HEK293 (cell line): ENCODE results near the gene BTBD18.

Source experiments
- CTCF ChIA-PET: fragments of 350-600 bp; formaldehyde crosslinking; extraction: SDS; loops from one replicate; lab custom pipeline; 2021; ENCODE audit warnings: antibody characterized with exemption; lab: Yijun Ruan, JAX
- POLR2A ChIA-PET: fragments of 300-600 bp; formaldehyde crosslinking; extraction: SDS; loops from one replicate; lab custom pipeline; 2020; ENCODE audit warnings: antibody characterized with exemption, inconsistent platforms; lab: Yijun Ruan, JAX
- H3K27ac ChIP-seq: fragments of 200-500 bp; sonication (Bioruptor generic); 2 replicates; pipeline ENCODE4 v1.5.1; 2014; ENCODE audit warnings: low read depth, low read length, control low read depth, inconsistent platforms; ENCODE audit errors: extremely low read depth
- H3K36me3 ChIP-seq, 2 experiments: fragments of 200-500 bp in 1 of 2; sonication (Bioruptor generic) in 1 of 2; 1 replicate in 1 of 2; 2 replicates in 1 of 2; pipeline ENCODE4 v1.5.1; 2014 to 2017; ENCODE audit warnings: inconsistent platforms in 2 of 2, low read length in 2 of 2; ENCODE audit not compliant: control insufficient read depth in 2 of 2, insufficient read depth in 1 of 2
- H3K4me1 ChIP-seq: fragments of 200-500 bp; sonication (Bioruptor generic); 2 replicates; pipeline ENCODE4 v1.5.1; 2014; ENCODE audit warnings: mild to moderate bottlenecking, low read length, inconsistent platforms; ENCODE audit not compliant: control insufficient read depth, insufficient read depth
- H3K4me3 ChIP-seq: 2 replicates; pipeline ENCODE4 v1.5.1; 2011; ENCODE audit warnings: low read depth, mild to moderate bottlenecking, control low read depth, low read length, moderate library complexity
- H3K9me3 ChIP-seq: fragments of 200-500 bp; sonication (Bioruptor generic); 2 replicates; pipeline ENCODE4 v1.5.1; 2014; ENCODE audit warnings: low read depth, low read length, inconsistent platforms; ENCODE audit not compliant: control insufficient read depth, insufficient read depth
- BCL11A ChIP-seq: fragments of 450-650 bp; formaldehyde crosslinking; IDR thresholded peaks from 2 replicates; pipeline ENCODE4 v1.5.1; 2016; ENCODE audit warnings: low read depth, missing biosample characterization, missing genetic modification characterization
- MEIS1 ChIP-seq: sonication (generic); formaldehyde crosslinking; IDR thresholded peaks from 2 replicates; pipeline ENCODE4 v1.8.1; 2022; ENCODE audit warnings: missing genetic modification reagents, mild to moderate bottlenecking, borderline replicate concordance
- SP7 ChIP-seq: fragments of 450-650 bp; formaldehyde crosslinking; IDR thresholded peaks from 2 replicates; pipeline ENCODE4 v1.5.1; 2016; ENCODE audit warnings: missing biosample characterization, missing genetic modification characterization
- WT1 ChIP-seq: fragments of 450-650 bp; formaldehyde crosslinking; IDR thresholded peaks from 2 replicates; pipeline ENCODE4 v1.5.1; 2016; ENCODE audit warnings: missing biosample characterization, missing genetic modification characterization
- ZBTB21 ChIP-seq: fragments of 450-650 bp; formaldehyde crosslinking; IDR thresholded peaks from 2 replicates; pipeline ENCODE4 v1.5.1; 2017; ENCODE audit warnings: missing biosample characterization, missing genetic modification characterization
- ZFHX2 ChIP-seq: fragments of 450-650 bp; formaldehyde crosslinking; conservative IDR thresholded peaks from 2 replicates; pipeline ENCODE4 v1.5.1; 2016; ENCODE audit warnings: missing biosample characterization, missing genetic modification characterization
- ZFP3 ChIP-seq: fragments of 450-650 bp; formaldehyde crosslinking; IDR thresholded peaks from 2 replicates; pipeline ENCODE4 v1.5.1; 2016; ENCODE audit warnings: low read depth, missing biosample characterization, missing genetic modification characterization
- ZNF174 ChIP-seq: fragments of 450-650 bp; formaldehyde crosslinking; IDR thresholded peaks from 2 replicates; pipeline ENCODE4 v1.5.0; 2017; ENCODE audit warnings: missing biosample characterization, mild to moderate bottlenecking, missing genetic modification characterization
- ZNF202 ChIP-seq: fragments of 450-650 bp; formaldehyde crosslinking; IDR thresholded peaks from 2 replicates; pipeline ENCODE4 v1.5.1; 2016; ENCODE audit warnings: missing biosample characterization, missing genetic modification characterization, borderline replicate concordance
- ZNF24 ChIP-seq: fragments of 450-650 bp; formaldehyde crosslinking; IDR thresholded peaks from 2 replicates; pipeline ENCODE4 v1.5.1; 2016; ENCODE audit warnings: missing biosample characterization, missing genetic modification characterization
- ZNF274 ChIP-seq, 2 experiments: fragments of 200-500 bp in 1 of 2; fragments of 450-650 bp in 1 of 2; sonication (Bioruptor generic) in 1 of 2; formaldehyde crosslinking in 1 of 2; IDR thresholded peaks; 2 replicates each; pipeline versions ENCODE4 v1.5.1 to v1.6.1; 2014 to 2016; ENCODE audit warnings: borderline replicate concordance in 1 of 2, inconsistent platforms in 1 of 2, low read length in 1 of 2, missing biosample characterization in 1 of 2, missing genetic modification characterization in 1 of 2
- ZNF747 ChIP-seq: fragments of 450-650 bp; formaldehyde crosslinking; IDR thresholded peaks from 2 replicates; pipeline ENCODE4 v1.5.1; 2016; ENCODE audit warnings: missing biosample characterization, missing genetic modification characterization
- TF ChIP-seq, protein P1 (sequence below): fragments of 450-650 bp; formaldehyde crosslinking; IDR thresholded peaks from 2 replicates; pipeline ENCODE4 v1.5.1; 2016; ENCODE audit warnings: missing biosample characterization, missing genetic modification characterization
- TF ChIP-seq, protein P2 (sequence below): fragments of 450-650 bp; formaldehyde crosslinking; IDR thresholded peaks from 2 replicates; pipeline ENCODE4 v1.5.1; 2016; ENCODE audit warnings: missing biosample characterization, missing genetic modification characterization, borderline replicate concordance
- TF ChIP-seq, protein P3 (sequence below): fragments of 450-650 bp; formaldehyde crosslinking; IDR thresholded peaks from 2 replicates; pipeline ENCODE4 v1.5.1; 2016; ENCODE audit warnings: missing biosample characterization, missing genetic modification characterization, borderline replicate concordance
- TF ChIP-seq, protein P4 (sequence below): fragments of 450-650 bp; formaldehyde crosslinking; IDR thresholded peaks from 2 replicates; pipeline ENCODE4 v1.5.1; 2016; ENCODE audit warnings: missing biosample characterization, missing genetic modification characterization, low read depth

Gene BTBD18

DNA sequence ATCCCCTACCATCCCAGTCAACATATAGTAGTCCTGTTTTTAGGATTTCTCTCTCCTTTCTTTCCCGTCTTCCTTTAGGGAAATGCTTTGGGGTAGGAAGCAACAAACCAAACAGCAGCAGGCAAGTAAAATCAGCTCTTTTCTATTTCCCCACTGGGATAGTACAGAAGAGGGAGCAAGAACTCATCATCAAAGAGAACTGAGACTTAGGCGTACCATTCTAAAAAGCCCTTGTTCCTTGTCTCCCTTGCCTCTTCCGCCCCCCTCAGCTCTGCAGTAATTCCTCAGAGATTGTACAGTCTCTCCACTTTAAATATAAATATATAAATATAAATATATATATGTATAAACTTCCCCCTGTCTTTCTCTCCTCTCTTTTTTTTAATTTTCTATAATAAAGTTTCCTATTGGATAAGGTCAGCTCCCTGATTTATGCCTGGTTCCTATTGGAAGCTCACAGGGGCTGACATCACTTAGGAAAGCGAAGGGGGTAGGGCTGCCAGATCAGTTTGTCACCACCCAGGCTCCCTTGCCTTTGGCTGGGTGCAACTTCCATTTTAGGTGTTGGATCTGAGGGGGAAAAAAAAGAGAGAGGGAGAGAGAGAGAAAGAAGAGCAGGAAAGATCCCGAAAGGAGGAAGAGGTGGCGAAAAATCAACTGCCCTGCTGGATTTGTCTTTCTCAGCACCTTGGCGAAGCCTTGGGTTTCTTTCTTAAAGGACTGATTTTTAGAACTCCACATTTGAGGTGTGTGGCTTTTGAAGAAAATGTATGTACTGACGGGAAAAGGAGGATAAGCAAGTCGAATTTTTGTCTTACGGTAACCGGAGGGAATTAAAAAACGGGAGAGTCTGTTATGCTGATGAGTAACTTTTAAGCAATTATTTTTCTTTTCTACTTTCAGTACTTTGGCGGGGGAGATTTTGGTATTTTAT lies 9.9 kb upstream of the BTBD18 start, which contains the start of gene CTNND1 (continued):
- no peak for TF ChIP-seq ZNF24

DNA sequence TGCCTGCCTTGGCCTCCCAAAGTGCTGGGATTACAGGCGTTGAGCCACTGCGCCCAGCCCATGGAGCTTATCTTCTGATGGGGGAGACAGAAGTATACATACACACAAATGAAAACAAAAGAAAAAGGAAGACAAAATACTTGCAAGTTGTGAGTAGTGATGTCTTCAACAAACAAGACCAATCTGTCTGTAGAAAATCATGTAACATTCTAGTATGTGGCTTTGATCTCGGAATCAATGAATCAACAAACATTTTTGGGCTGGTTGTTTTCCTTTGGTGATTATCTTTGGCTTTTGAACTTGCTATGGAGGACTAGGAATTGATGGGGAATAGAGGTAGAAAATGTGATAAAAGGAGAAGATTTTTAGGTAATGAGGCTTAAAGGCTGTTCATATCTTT lies 6.6 kb upstream of the BTBD18 start:
- POLR2A ChIA-PET = no interaction called here
- Histone ChIP-seq H3K27ac (no peak overlapping the region), H3K4me1 (no peaks in the 10 kb centered on the region), H3K9me3 (no peaks in the 10 kb centered on the region)
- CTCF ChIA-PET = interaction anchor here (1.0 to 10.5 kb wide), 2 partner anchors 30 to 43 kb away, joined by 4 to 151 read pairs; no protein-coding TSS in a partner anchor
- no peak for TF ChIP-seq WT1 (tag by site-specific recombination)
- TF ChIP-seq, protein P1, sequence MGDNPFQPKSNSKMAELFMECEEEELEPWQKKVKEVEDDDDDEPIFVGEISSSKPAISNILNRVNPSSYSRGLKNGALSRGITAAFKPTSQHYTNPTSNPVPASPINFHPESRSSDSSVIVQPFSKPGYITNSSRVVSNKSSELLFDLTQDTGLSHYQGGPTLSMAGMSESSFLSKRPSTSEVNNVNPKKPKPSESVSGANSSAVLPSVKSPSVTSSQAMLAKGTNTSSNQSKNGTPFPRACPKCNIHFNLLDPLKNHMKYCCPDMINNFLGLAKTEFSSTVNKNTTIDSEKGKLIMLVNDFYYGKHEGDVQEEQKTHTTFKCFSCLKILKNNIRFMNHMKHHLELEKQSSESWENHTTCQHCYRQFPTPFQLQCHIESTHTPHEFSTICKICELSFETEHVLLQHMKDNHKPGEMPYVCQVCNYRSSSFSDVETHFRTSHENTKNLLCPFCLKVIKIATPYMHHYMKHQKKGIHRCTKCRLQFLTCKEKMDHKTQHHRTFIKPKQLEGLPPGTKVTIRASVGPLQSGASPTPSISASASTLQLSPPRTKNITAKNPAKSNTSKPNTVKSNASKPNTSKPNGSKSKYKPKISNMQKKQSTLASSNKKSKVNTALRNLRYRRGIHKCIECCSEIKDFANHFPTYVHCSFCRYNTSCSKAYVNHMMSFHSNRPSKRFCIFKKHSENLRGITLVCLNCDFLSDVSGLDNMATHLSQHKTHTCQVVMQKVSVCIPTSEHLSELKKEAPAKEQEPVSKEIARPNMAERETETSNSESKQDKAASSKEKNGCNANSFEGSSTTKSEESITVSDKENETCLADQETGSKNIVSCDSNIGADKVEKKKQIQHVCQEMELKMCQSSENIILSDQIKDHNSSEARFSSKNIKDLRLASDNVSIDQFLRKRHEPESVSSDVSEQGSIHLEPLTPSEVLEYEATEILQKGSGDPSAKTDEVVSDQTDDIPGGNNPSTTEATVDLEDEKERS (tag by site-specific recombination) = no peak
- TF ChIP-seq ZFHX2 (tag by site-specific recombination) = no peak
- TF ChIP-seq SP7 (tag by site-specific recombination) = no peak
- no peak for TF ChIP-seq ZNF174 (tag by site-specific recombination)
- TF ChIP-seq ZNF202 = no peak
- TF ChIP-seq BCL11A (tag by site-specific recombination) = no peak
- TF ChIP-seq, all 188 proteins: peak for 0
- no peaks in the 10 kb centered on the region for H3K36me3 ChIP-seq
- no peak overlapping the region for H3K4me3 ChIP-seq

DNA sequence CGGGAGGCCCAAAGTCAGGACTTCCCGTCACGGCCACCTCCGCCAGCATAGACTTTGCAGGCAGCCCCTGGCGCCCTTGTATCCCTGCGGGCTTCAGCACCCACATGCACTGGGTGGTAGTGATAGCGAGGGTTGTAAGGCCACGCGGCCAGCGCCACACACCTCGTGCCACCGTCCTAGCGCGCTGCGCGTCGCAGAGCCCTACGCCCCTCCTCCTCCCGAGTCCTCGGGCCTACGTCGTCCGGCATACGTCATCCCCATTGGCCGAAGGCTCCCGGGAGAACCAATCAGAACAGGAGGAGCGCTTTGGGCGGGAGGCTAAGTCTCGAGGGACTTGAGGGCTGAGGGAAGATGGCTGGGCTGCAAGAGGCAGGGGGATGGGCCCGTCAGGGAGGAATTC lies 1.3 kb upstream of the BTBD18 start:
- POLR2A ChIA-PET = no interaction called here
- no peak overlapping the region for H3K4me3 ChIP-seq
- H3K9me3 ChIP-seq = no peaks in the 10 kb centered on the region
- TF ChIP-seq MEIS1 (no peak), ZNF747 (tag by site-specific recombination) (no peak), ZBTB21 (tag by site-specific recombination) (no peak), ZNF274 (IDR thresholded peaks at IDR 0.05; ENCODE audit: low read length) (no peak), ZNF274 (tag by site-specific recombination; IDR thresholded peaks at IDR 0.05; ENCODE audit: borderline replicate concordance) (no peak), ZFP3 (no peak)
- TF ChIP-seq, protein P2, sequence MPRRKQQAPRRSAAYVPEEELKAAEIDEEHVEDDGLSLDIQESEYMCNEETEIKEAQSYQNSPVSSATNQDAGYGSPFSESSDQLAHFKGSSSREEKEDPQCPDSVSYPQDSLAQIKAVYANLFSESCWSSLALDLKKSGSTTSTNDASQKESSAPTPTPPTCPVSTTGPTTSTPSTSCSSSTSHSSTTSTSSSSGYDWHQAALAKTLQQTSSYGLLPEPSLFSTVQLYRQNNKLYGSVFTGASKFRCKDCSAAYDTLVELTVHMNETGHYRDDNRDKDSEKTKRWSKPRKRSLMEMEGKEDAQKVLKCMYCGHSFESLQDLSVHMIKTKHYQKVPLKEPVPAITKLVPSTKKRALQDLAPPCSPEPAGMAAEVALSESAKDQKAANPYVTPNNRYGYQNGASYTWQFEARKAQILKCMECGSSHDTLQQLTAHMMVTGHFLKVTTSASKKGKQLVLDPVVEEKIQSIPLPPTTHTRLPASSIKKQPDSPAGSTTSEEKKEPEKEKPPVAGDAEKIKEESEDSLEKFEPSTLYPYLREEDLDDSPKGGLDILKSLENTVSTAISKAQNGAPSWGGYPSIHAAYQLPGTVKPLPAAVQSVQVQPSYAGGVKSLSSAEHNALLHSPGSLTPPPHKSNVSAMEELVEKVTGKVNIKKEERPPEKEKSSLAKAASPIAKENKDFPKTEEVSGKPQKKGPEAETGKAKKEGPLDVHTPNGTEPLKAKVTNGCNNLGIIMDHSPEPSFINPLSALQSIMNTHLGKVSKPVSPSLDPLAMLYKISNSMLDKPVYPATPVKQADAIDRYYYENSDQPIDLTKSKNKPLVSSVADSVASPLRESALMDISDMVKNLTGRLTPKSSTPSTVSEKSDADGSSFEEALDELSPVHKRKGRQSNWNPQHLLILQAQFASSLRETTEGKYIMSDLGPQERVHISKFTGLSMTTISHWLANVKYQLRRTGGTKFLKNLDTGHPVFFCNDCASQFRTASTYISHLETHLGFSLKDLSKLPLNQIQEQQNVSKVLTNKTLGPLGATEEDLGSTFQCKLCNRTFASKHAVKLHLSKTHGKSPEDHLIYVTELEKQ (tag by site-specific recombination) = no peak
- TF ChIP-seq, protein P3, sequence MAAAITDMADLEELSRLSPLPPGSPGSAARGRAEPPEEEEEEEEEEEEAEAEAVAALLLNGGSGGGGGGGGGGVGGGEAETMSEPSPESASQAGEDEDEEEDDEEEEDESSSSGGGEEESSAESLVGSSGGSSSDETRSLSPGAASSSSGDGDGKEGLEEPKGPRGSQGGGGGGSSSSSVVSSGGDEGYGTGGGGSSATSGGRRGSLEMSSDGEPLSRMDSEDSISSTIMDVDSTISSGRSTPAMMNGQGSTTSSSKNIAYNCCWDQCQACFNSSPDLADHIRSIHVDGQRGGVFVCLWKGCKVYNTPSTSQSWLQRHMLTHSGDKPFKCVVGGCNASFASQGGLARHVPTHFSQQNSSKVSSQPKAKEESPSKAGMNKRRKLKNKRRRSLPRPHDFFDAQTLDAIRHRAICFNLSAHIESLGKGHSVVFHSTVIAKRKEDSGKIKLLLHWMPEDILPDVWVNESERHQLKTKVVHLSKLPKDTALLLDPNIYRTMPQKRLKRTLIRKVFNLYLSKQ (tag by site-specific recombination) = no peak
- TF ChIP-seq, protein P4, sequence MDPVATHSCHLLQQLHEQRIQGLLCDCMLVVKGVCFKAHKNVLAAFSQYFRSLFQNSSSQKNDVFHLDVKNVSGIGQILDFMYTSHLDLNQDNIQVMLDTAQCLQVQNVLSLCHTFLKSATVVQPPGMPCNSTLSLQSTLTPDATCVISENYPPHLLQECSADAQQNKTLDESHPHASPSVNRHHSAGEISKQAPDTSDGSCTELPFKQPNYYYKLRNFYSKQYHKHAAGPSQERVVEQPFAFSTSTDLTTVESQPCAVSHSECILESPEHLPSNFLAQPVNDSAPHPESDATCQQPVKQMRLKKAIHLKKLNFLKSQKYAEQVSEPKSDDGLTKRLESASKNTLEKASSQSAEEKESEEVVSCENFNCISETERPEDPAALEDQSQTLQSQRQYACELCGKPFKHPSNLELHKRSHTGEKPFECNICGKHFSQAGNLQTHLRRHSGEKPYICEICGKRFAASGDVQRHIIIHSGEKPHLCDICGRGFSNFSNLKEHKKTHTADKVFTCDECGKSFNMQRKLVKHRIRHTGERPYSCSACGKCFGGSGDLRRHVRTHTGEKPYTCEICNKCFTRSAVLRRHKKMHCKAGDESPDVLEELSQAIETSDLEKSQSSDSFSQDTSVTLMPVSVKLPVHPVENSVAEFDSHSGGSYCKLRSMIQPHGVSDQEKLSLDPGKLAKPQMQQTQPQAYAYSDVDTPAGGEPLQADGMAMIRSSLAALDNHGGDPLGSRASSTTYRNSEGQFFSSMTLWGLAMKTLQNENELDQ (tag by site-specific recombination) = no peak
- H3K36me3 ChIP-seq = no peaks in the 10 kb centered on the region
- CTCF ChIA-PET = interaction anchor here (0.6 to 2.2 kb wide), 2 partner anchors 48 to 1356 kb away, joined by 3 to 49 read pairs; no protein-coding TSS in a partner anchor
- no peaks in the 10 kb centered on the region for H3K4me1 ChIP-seq
- no peak overlapping the region for H3K27ac ChIP-seq
